Measurements from ENCODE around the gene HORMAD2.
A peak's percentile ranks its signal among the peaks of the same experiment; 100 is the strongest.
"Not testable (repeated sequence)": the region's sequence is repeated elsewhere in the genome, so short reads cannot be mapped to it uniquely, and the experiment has no call there.

The HORMAD2 gene

GRCh38 chr22:30195245-30196140 lies 115.2 kb downstream of the HORMAD2 start:
- DNase-seq: peak; percentile 72

- DNase-seq: peak; percentile 100
Measured at GRCh38 chr22:30196141-30196879, 116.0 kb downstream of the HORMAD2 start.

GRCh38 chr22:30196880-30197336 lies 116.6 kb downstream of the HORMAD2 start:
- no peak for DNase-seq

GRCh38 chr22:30197389-30197788 lies 117.1 kb downstream of the HORMAD2 start:
- DNase-seq: no peak

- no peak for DNase-seq
Measured at GRCh38 chr22:30198152-30198825, 118.0 kb downstream of the HORMAD2 start.

GRCh38 chr22:30198921-30199320 lies 118.7 kb downstream of the HORMAD2 start:
- DNase-seq: no peak

GRCh38 chr22:30200905-30201304 lies 120.6 kb downstream of the HORMAD2 start:
- not testable (repeated sequence) for DNase-seq

GRCh38 chr22:30201945-30202344 lies 121.7 kb downstream of the HORMAD2 start:
- peak; percentile 82 for DNase-seq

- DNase-seq: no peak
Measured at GRCh38 chr22:30202531-30203006, 122.3 kb downstream of the HORMAD2 start.

GRCh38 chr22:30204015-30204741 lies 123.9 kb downstream of the HORMAD2 start:
- no peak for DNase-seq

GRCh38 chr22:30204742-30205111 lies 124.5 kb downstream of the HORMAD2 start:
- no peak for DNase-seq

- DNase-seq: peak; percentile 95
Measured at GRCh38 chr22:30205281-30206115, 125.2 kb downstream of the HORMAD2 start.

GRCh38 chr22:30206944-30207343 lies 126.7 kb downstream of the HORMAD2 start:
- DNase-seq: peak; percentile 97

GRCh38 chr22:30208631-30209603 lies 128.7 kb downstream of the HORMAD2 start:
- DNase-seq: peak; percentile 82

- no peak for DNase-seq
Measured at GRCh38 chr22:30209642-30210041, 129.4 kb downstream of the HORMAD2 start.

GRCh38 chr22:30210235-30210909 lies 130.1 kb downstream of the HORMAD2 start:
- DNase-seq: no peak

- no peak for DNase-seq
Measured at GRCh38 chr22:30211124-30211820, 131.0 kb downstream of the HORMAD2 start.

- DNase-seq: peak; percentile 96
Measured at GRCh38 chr22:30212363-30212995, 132.2 kb downstream of the HORMAD2 start.

Measured in HCEC 1CT (cell line).